Panc1 (cell line): ENCODE data around the gene CYP24A1. TPM values are rescaled to one million over a fixed set of nuclear protein-coding genes. Genes with fewer than 3 reads are reported as not detected.

Experiments used
- ATAC-seq: fragments of 200-7000 bp; cut with Tn5 transposase; 2 replicates; pipeline ENCODE4 v1.9.1; 2020; ENCODE audit warnings: mild to moderate bottlenecking, moderate library complexity
- BruUV-seq: library from RNA; stranded (reverse); fragments of 400-500 nt; replicated peaks from 2 replicates; lab custom pipeline; 2021; lab: Mats Ljungman, UMichigan
- CTCF ChIA-PET: fragments of 300-600 bp; sonication (Branson Sonifier 250); formaldehyde crosslinking; loops from one replicate; lab custom pipeline; 2022; ENCODE audit warnings: antibody characterized with exemption; lab: Charles Lee
- POLR2A ChIA-PET: fragments of 300-600 bp; sonication (Branson Sonifier 250); formaldehyde crosslinking; loops from one replicate; lab custom pipeline; 2022; ENCODE audit warnings: antibody characterized with exemption; lab: Charles Lee
- DNase-seq: peaks from one replicate; pipeline ENCODE4 v3.0.0-alpha.2; 2010; ENCODE audit warnings: low read depth, low spot score
- H3K27ac ChIP-seq: 2 replicates; pipeline ENCODE4 v1.5.1; 2011; ENCODE audit warnings: mild to moderate bottlenecking, low read length, inconsistent platforms
- H3K27me3 ChIP-seq: fragments of 200-500 bp; sonication (Bioruptor generic); 2 replicates; pipeline ENCODE4 v1.6.0; 2014; ENCODE audit warnings: low read length, inconsistent platforms; ENCODE audit not compliant: control insufficient read depth, insufficient read depth
- H3K36me3 ChIP-seq: fragments of 200-500 bp; sonication (Bioruptor generic); 2 replicates; pipeline ENCODE4 v1.5.1; 2014; ENCODE audit warnings: inconsistent platforms, mild to moderate bottlenecking, low read length, moderate library complexity; ENCODE audit not compliant: control insufficient read depth, insufficient read depth
- H3K4me1 ChIP-seq: 2 replicates; pipeline ENCODE4 v1.5.1; 2011; ENCODE audit warnings: inconsistent platforms, mild to moderate bottlenecking, low read length, moderate library complexity; ENCODE audit not compliant: control insufficient read depth, insufficient read depth
- H3K4me3 ChIP-seq, 2 experiments: 2 replicates each; pipeline ENCODE4 v1.5.1; 2011 to 2012; ENCODE audit warnings: low read depth in 2 of 2, low read length in 2 of 2, mild to moderate bottlenecking in 2 of 2, inconsistent platforms in 1 of 2, moderate library complexity in 1 of 2
- H3K9me3 ChIP-seq: fragments of 200-500 bp; sonication (Bioruptor generic); 2 replicates; pipeline ENCODE4 v1.5.1; 2014; ENCODE audit warnings: low read depth, mild to moderate bottlenecking, inconsistent platforms, low read length, moderate library complexity; ENCODE audit not compliant: control insufficient read depth, insufficient read depth
- POLR2AphosphoS5 ChIP-seq: IDR thresholded peaks from 2 replicates; pipeline ENCODE4 v1.6.1; 2012; ENCODE audit warnings: mild to moderate bottlenecking, low read depth, low read length, moderate library complexity
- SIN3A ChIP-seq: IDR thresholded peaks from 2 replicates; pipeline ENCODE4 v1.6.1; 2012; ENCODE audit warnings: low read depth, mild to moderate bottlenecking, low read length, moderate library complexity, borderline replicate concordance; ENCODE audit not compliant: insufficient read depth
- TCF7L2 ChIP-seq: IDR thresholded peaks from 2 replicates; pipeline ENCODE4 v1.6.1; 2011; ENCODE audit warnings: mild to moderate bottlenecking, low read depth, low read length, inconsistent platforms
- in situ Hi-C: cut with HindIII; loops from 2 replicates; pipeline ENCODE4 v1.10.0; 2016; ENCODE audit warnings: low sequenced_read_pairs, low pct_unique_long_range_greater_than_20kb
- intact Hi-C: fragments of 100-400 bp; cut with micrococcal nuclease; formaldehyde crosslinking; loops from one replicate; pipeline ENCODE4 v1.10.0; 2022; ENCODE audit not compliant: unreplicated experiment
- total RNA-seq: library from RNA; stranded (reverse); gene quantifications from one replicate; pipeline ENCODE4 v1.2.1, GENCODE V29; 2021; ENCODE audit not compliant: unreplicated experiment
- TF ChIP-seq, protein P1 (sequence below), 2 experiments: IDR thresholded peaks; 2 replicates each; pipeline ENCODE4 v1.6.1; 2011 to 2012; ENCODE audit warnings: low read depth in 2 of 2, control low read depth in 1 of 2, low read length in 1 of 2, mild to moderate bottlenecking in 1 of 2, moderate library complexity in 1 of 2; ENCODE audit not compliant: insufficient read depth in 1 of 2
- TF ChIP-seq, protein P2 (sequence below): fragments of 450-650 bp; IDR thresholded peaks from 2 replicates; pipeline ENCODE4 v1.5.1; 2017; ENCODE audit warnings: mild to moderate bottlenecking

The CYP24A1 gene
- total RNA-seq, 1 experiment from 2014 or later, result 3.0 TPM

DNA sequence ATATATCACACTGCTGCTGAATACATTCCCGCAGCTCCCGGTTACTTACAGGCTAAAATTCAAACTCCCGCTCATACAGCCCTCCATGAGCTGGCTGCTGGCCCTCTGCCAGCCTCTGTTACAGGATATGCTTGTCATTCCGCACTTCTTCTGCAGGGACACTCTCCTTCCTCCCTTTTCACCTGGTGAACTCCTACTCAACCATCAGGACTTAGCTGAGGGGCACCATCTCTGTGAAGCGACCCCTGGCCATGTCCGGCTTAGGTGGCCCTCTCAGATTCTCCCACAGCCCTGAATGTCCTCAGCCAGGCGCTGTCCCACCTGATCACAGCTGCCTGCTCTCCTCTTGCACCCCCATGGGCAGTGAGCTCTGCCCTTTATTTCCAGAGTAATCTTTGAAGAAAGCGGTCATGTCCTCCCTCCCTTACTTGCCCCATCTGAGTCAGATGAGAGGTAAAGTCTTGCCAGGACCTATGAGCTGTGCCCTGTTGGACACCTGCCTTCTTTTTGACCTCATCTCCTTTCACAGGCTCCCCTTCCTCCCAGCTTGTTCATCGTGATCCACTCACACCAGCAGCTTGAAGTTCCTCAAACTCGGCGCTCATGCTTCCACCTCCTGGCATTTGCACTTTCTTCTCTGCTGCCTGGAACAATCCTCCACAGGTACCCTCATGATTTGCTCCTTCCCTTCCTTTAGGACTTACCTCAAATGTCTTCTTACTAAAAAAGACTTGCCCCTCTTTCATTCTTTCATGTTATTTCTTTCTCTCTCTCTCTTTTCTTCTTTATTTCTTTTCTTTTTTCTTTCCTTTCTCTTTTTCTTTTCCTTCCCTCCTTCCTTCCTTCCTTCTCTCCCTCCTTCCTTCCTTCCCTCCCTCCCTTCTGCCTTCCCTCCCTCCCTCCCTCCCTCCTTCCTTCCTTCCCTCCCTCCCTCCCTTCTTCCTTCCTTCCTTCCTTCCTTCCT, 5.6 kb downstream of the CYP24A1 start:
- no peak overlapping the region for H3K4me3 ChIP-seq
- no peaks in the 10 kb centered on the region for H3K36me3 ChIP-seq
- no peak for ATAC-seq
- H3K9me3 ChIP-seq, result no peaks in the 10 kb centered on the region
- no peak overlapping the region for H3K27ac ChIP-seq
- POLR2A ChIA-PET, result no interaction called here
- peaks cover 12% of the 10 kb centered on the region for H3K4me1 ChIP-seq
- in situ Hi-C loops, result no loop called here
- DNase-seq, result no peak
- CTCF ChIA-PET, result no interaction called here
- peaks cover 18% of the 10 kb centered on the region for H3K27me3 ChIP-seq
- no TSS peak for BruUV-seq
- no peak for TF ChIP-seq SIN3A
- no peak for TF ChIP-seq TCF7L2
- TF ChIP-seq, protein P1, sequence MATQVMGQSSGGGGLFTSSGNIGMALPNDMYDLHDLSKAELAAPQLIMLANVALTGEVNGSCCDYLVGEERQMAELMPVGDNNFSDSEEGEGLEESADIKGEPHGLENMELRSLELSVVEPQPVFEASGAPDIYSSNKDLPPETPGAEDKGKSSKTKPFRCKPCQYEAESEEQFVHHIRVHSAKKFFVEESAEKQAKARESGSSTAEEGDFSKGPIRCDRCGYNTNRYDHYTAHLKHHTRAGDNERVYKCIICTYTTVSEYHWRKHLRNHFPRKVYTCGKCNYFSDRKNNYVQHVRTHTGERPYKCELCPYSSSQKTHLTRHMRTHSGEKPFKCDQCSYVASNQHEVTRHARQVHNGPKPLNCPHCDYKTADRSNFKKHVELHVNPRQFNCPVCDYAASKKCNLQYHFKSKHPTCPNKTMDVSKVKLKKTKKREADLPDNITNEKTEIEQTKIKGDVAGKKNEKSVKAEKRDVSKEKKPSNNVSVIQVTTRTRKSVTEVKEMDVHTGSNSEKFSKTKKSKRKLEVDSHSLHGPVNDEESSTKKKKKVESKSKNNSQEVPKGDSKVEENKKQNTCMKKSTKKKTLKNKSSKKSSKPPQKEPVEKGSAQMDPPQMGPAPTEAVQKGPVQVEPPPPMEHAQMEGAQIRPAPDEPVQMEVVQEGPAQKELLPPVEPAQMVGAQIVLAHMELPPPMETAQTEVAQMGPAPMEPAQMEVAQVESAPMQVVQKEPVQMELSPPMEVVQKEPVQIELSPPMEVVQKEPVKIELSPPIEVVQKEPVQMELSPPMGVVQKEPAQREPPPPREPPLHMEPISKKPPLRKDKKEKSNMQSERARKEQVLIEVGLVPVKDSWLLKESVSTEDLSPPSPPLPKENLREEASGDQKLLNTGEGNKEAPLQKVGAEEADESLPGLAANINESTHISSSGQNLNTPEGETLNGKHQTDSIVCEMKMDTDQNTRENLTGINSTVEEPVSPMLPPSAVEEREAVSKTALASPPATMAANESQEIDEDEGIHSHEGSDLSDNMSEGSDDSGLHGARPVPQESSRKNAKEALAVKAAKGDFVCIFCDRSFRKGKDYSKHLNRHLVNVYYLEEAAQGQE (IDR thresholded peaks at IDR 0.05; ENCODE audit: insufficient read depth in 1 of 2, low read depth in 2 of 2, low read length in 1 of 2), result no peak
- TF ChIP-seq POLR2AphosphoS5, result no peak
- TF ChIP-seq, protein P2, sequence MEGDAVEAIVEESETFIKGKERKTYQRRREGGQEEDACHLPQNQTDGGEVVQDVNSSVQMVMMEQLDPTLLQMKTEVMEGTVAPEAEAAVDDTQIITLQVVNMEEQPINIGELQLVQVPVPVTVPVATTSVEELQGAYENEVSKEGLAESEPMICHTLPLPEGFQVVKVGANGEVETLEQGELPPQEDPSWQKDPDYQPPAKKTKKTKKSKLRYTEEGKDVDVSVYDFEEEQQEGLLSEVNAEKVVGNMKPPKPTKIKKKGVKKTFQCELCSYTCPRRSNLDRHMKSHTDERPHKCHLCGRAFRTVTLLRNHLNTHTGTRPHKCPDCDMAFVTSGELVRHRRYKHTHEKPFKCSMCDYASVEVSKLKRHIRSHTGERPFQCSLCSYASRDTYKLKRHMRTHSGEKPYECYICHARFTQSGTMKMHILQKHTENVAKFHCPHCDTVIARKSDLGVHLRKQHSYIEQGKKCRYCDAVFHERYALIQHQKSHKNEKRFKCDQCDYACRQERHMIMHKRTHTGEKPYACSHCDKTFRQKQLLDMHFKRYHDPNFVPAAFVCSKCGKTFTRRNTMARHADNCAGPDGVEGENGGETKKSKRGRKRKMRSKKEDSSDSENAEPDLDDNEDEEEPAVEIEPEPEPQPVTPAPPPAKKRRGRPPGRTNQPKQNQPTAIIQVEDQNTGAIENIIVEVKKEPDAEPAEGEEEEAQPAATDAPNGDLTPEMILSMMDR, result no peak
- intact Hi-C loops, result no loop called here

DNA sequence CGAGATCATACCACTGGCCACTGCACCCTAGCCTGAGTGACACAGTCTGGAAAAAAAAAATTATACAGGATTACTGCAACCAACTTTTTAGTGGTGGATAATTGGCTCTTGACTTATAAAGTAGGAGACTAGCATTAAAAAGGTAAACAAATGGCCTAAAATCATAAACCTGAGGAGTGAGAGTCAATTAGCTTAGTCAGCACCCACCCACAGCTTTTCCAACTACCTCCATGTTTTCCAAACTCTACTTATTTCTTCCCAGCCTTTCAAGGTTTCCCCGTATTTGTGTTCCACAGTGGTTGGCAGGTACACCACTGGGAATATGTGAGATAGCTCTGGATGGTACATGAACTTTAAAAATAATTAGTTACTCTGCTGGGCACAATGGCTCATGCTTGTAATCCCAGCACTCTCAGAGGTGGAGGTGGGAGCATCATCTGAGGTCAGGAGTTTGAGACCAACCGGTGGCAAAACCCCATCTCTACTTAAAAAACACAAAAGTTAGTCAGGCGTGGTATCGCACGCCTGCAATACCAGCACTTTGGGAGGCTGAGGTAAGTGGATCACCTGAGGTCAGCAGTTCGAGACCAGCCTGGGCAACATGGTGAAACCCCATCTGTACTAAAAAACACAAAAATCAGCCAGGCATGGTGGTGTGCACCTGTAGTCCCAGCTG, 6.7 kb downstream of the CYP24A1 start:
- BruUV-seq, result no TSS peak
- intact Hi-C loops, result no loop called here
- DNase-seq (no peak), ATAC-seq (no peak)
- H3K9me3 ChIP-seq, result no peaks in the 10 kb centered on the region
- ChIA-PET POLR2A (no interaction called here), CTCF (no interaction called here)
- in situ Hi-C loops, result no loop called here
- H3K4me3 ChIP-seq, result no peak overlapping the region
- no peaks in the 10 kb centered on the region for H3K36me3 ChIP-seq
- H3K4me1 ChIP-seq, result peaks cover 7% of the 10 kb centered on the region
- peaks cover 13% of the 10 kb centered on the region for H3K27me3 ChIP-seq
- no peak overlapping the region for H3K27ac ChIP-seq
- TF ChIP-seq, protein P2, result no peak
- TF ChIP-seq TCF7L2 (no peak), POLR2AphosphoS5 (no peak), SIN3A (no peak)
- TF ChIP-seq, protein P1 (IDR thresholded peaks at IDR 0.05; ENCODE audit: insufficient read depth in 1 of 2, low read depth in 2 of 2, low read length in 1 of 2), result no peak
